Central memory CD4-positive, alpha-beta T cell (primary cell): ENCODE measurements around the gene ZG16B.
A peak's percentile ranks its signal among the peaks of the same experiment; 100 is the strongest.

Experiments used
- DNase-seq: peaks from one replicate; pipeline ENCODE4 v3.0.0; 2022

The ZG16B gene

GRCh38 chr16:2825049-2825742 is 4.9 kb upstream of the ZG16B start:
- no peak for DNase-seq

- no peak for DNase-seq
These were observed 4.2 kb upstream of the ZG16B start for GRCh38 chr16:2825906-2826305.

GRCh38 chr16:2826591-2827373 is 3.3 kb upstream of the ZG16B start:
- no peak for DNase-seq

- no peak for DNase-seq
These were observed 2.7 kb upstream of the ZG16B start for GRCh38 chr16:2827374-2827791.

- no peak for DNase-seq
These were observed 2.1 kb upstream of the ZG16B start for GRCh38 chr16:2827831-2828520.

GRCh38 chr16:2828521-2828840 is 1.6 kb upstream of the ZG16B start:
- DNase-seq = no peak

GRCh38 chr16:2828876-2829430 is 1.1 kb upstream of the ZG16B start:
- DNase-seq = no peak

GRCh38 chr16:2830355-2830695 is 222 bp downstream of the ZG16B start:
- DNase-seq = no peak

GRCh38 chr16:2831203-2831602 is 1.1 kb downstream of the ZG16B start:
- no peak for DNase-seq

GRCh38 chr16:2833776-2834175 is 3.7 kb downstream of the ZG16B start:
- DNase-seq = no peak

GRCh38 chr16:2834968-2835367 is 4.9 kb downstream of the ZG16B start:
- no peak for DNase-seq

- DNase-seq = no peak
These were observed 5.8 kb downstream of the ZG16B start for GRCh38 chr16:2835638-2836493.

GRCh38 chr16:2836646-2837508 is 6.8 kb downstream of the ZG16B start:
- DNase-seq = no peak

GRCh38 chr16:2838928-2839327 is 8.8 kb downstream of the ZG16B start:
- DNase-seq = peak; percentile 38

GRCh38 chr16:2839650-2840450 is 9.7 kb downstream of the ZG16B start:
- no peak for DNase-seq

GRCh38 chr16:2840914-2841313 is 10.8 kb downstream of the ZG16B start:
- DNase-seq = no peak

GRCh38 chr16:2841606-2842339 is 11.7 kb downstream of the ZG16B start:
- no peak for DNase-seq

GRCh38 chr16:2842340-2843000 is 12.4 kb downstream of the ZG16B start:
- DNase-seq = peak; percentile 61

- no peak for DNase-seq
These were observed 13.4 kb downstream of the ZG16B start for GRCh38 chr16:2843526-2843925.

- DNase-seq = no peak
These were observed 15.0 kb downstream of the ZG16B start for GRCh38 chr16:2845116-2845515.
